ENCODE data around the gene FGF22. TPM values are rescaled to one million over a fixed set of nuclear protein-coding genes. Genes with fewer than 3 reads are reported as not detected.

FGF22 gene
- total and polyA plus RNA-seq, 2 of the 13 experiments (the other 11 are each of a cell fraction or from before 2014, with no cell fraction given), result 0.24 TPM; not detected in 1

DNA sequence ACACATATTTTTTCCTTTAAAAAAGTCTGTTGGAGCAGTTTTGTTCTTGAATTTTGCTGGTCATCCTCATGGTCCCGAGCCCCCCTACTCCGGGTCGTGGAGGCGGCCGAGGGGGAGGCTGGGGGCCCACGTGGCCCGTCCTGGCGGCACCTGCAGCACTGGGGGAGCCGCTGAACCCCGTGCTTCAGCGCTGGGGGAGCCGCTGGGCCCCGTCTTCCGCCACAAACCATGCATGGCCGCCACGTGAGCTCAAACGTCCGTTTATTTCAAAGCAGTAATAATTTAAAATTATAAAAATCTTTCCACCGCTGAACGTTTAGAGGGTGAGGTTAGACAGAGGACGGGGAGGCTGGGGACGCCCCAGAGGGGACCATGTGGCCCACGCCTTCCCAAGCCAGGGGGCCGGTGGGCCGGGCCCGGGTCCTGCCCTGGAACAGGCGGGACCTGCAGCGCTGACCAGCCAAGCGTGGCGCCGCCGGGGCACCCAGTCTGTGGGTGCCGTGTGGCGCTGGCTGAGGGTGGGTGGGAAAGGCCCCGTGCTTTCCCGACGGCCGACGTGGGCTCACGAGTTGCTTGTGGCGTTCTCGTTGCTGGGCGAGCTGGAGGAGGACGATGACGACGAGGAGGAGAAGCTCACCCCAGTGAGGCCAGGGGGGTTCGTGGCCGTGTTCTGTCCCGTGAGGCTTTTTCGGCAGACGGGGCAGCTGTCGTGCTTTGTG lies 8.0 kb downstream of the FGF22 start:
- DNase-seq (ENCODE audit: low spot score) (no peak), FAIRE-seq (no peak), ATAC-seq (no peak)
- Histone ChIP-seq H2AFZ (ENCODE audit: low read length) (no peak overlapping the region), H3K4me3 (replicated peaks in 1 of 3; ENCODE audit: insufficient read depth in 1 of 3, low read depth in 2 of 3, low read length in 3 of 3) (no peak overlapping the region), H4K20me1 (ENCODE audit: insufficient read depth, low read length) (peaks cover 16% of the 10 kb centered on the region; the same call in 1 of the 2 replicates), H3K27ac (ENCODE audit: extremely low read length, insufficient read depth, low read length) (no peak overlapping the region), H3K4me1 (ENCODE audit: insufficient read depth, low read length) (no peaks in the 10 kb centered on the region), H3K79me2 (ENCODE audit: insufficient read depth, low read length) (peaks cover 7% of the 10 kb centered on the region), H3K27me3 (ENCODE audit: control insufficient read depth in 1 of 2, insufficient read depth in 2 of 2, low read length in 2 of 2) (no peaks in the 10 kb centered on the region), H3K9me3 (ENCODE audit: low read length) (no peaks in the 10 kb centered on the region), H3K9ac (ENCODE audit: insufficient read depth, low read depth, low read length) (no peak overlapping the region), H3K36me3 (replicated peaks in 1 of 2; ENCODE audit: control insufficient read depth in 1 of 2, insufficient read depth in 2 of 2, low read length in 2 of 2) (peaks cover 24 to 43% of the 10 kb centered on the region in 2 experiments; a peak in 4 of 5 replicates), H3K4me2 (ENCODE audit: low read depth, low read length) (no peak overlapping the region)
- in situ Hi-C loops (cut with HindIII; ENCODE audit: extremely low pct_ligation_motif_present, low pct_unique_long_range_greater_than_20kb), result no loop called here
- ChIA-PET POLR2A (no interaction called here), CTCF (ENCODE audit: low intra/inter-chr PET ratio, low total read pairs) (no interaction called here)
- BruUV-seq (replicated peaks), result TSS peak; percentile 63
- 95% methylated on average over 43 of the region's 52 CpGs for WGBS (ENCODE audit: low lambda C conversion rate)
- TF ChIP-seq ZNF615 (CRISPR knock-in tag; IDR thresholded peaks at IDR 0.05; ENCODE audit: borderline replicate concordance) (no peak), AGO2 (optimal IDR thresholded peaks at IDR 0.05; ENCODE audit: low read depth, low read length) (peak; percentile 43), RBFOX2 (IDR thresholded peaks at IDR 0.05; ENCODE audit: low read depth, low read length) (peak; percentile 25; the same call in 1 of the 2 replicates)
- intact Hi-C loops (cut with micrococcal nuclease; ENCODE audit: unreplicated experiment), result no loop called here

- Histone ChIP-seq H3K4me2 (ENCODE audit: low read depth, low read length) (no peak overlapping the region), H2AFZ (ENCODE audit: low read length) (no peak overlapping the region), H3K9me3 (ENCODE audit: low read length) (no peaks in the 10 kb centered on the region), H4K20me1 (ENCODE audit: insufficient read depth, low read length) (peaks cover 22% of the 10 kb centered on the region; the same call in 1 of the 2 replicates), H3K27me3 (ENCODE audit: control insufficient read depth in 1 of 2, insufficient read depth in 2 of 2, low read length in 2 of 2) (no peaks in the 10 kb centered on the region), H3K27ac (ENCODE audit: extremely low read length, insufficient read depth, low read length) (no peak overlapping the region), H3K79me2 (ENCODE audit: insufficient read depth, low read length) (peaks cover 13% of the 10 kb centered on the region), H3K36me3 (replicated peaks in 1 of 2; ENCODE audit: control insufficient read depth in 1 of 2, insufficient read depth in 2 of 2, low read length in 2 of 2) (peaks cover 28 to 48% of the 10 kb centered on the region in 2 experiments; a peak in 4 of 5 replicates), H3K9ac (ENCODE audit: insufficient read depth, low read depth, low read length) (no peak overlapping the region), H3K4me1 (ENCODE audit: insufficient read depth, low read length) (no peaks in the 10 kb centered on the region), H3K4me3 (replicated peaks in 1 of 3; ENCODE audit: insufficient read depth in 1 of 3, low read depth in 2 of 3, low read length in 3 of 3) (no peak overlapping the region)
- BruUV-seq (replicated peaks), result no TSS peak
- ChIA-PET CTCF (ENCODE audit: low intra/inter-chr PET ratio, low total read pairs) (no interaction called here), POLR2A (no interaction called here)
- DNase-seq (ENCODE audit: low spot score) (no peak), ATAC-seq (no peak), FAIRE-seq (no peak)
- intact Hi-C loops (cut with micrococcal nuclease; ENCODE audit: unreplicated experiment) (no loop called here), in situ Hi-C loops (cut with HindIII; ENCODE audit: extremely low pct_ligation_motif_present, low pct_unique_long_range_greater_than_20kb) (no loop called here)
- WGBS (ENCODE audit: low lambda C conversion rate), result 95% methylated on average over 15 of the region's 29 CpGs
- TF ChIP-seq SP5 (CRISPR knock-in tag; IDR thresholded peaks at IDR 0.05; ENCODE audit: borderline replicate concordance, low read depth) (no peak), ZNF383 (CRISPR knock-in tag; IDR thresholded peaks at IDR 0.05; ENCODE audit: borderline replicate concordance) (no peak), BHLHE40 (IDR thresholded peaks at IDR 0.05; ENCODE audit: low read length) (no peak), THRA (CRISPR knock-in tag; IDR thresholded peaks at IDR 0.05; ENCODE audit: borderline replicate concordance) (no peak), KMT2A (CRISPR knock-in tag; IDR thresholded peaks at IDR 0.05) (no peak), HOMEZ (CRISPR knock-in tag; IDR thresholded peaks at IDR 0.05; ENCODE audit: low read depth) (no peak), ATF7 (IDR thresholded peaks at IDR 0.05) (no peak), ATF7 (CRISPR knock-in tag; IDR thresholded peaks at IDR 0.05) (no peak), ZNF44 (CRISPR knock-in tag; IDR thresholded peaks at IDR 0.05) (no peak)
- TF ChIP-seq, protein P1, sequence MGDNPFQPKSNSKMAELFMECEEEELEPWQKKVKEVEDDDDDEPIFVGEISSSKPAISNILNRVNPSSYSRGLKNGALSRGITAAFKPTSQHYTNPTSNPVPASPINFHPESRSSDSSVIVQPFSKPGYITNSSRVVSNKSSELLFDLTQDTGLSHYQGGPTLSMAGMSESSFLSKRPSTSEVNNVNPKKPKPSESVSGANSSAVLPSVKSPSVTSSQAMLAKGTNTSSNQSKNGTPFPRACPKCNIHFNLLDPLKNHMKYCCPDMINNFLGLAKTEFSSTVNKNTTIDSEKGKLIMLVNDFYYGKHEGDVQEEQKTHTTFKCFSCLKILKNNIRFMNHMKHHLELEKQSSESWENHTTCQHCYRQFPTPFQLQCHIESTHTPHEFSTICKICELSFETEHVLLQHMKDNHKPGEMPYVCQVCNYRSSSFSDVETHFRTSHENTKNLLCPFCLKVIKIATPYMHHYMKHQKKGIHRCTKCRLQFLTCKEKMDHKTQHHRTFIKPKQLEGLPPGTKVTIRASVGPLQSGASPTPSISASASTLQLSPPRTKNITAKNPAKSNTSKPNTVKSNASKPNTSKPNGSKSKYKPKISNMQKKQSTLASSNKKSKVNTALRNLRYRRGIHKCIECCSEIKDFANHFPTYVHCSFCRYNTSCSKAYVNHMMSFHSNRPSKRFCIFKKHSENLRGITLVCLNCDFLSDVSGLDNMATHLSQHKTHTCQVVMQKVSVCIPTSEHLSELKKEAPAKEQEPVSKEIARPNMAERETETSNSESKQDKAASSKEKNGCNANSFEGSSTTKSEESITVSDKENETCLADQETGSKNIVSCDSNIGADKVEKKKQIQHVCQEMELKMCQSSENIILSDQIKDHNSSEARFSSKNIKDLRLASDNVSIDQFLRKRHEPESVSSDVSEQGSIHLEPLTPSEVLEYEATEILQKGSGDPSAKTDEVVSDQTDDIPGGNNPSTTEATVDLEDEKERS (CRISPR knock-in tag; IDR thresholded peaks at IDR 0.05), result no peak
Observed at GRCh38 chr19:648305-648704, 8.6 kb downstream of the FGF22 start.
